SK-N-SH treated with all-trans-retinoic acid at 6 μM for 48 hours (cell line): ENCODE measurements around the gene SERPINA1.

ENCODE experiments used
- BACH2 ChIP-seq: fragments of 250-450 bp; sonication (Bioruptor Pico); IDR thresholded peaks from 2 replicates; pipeline ENCODE4 v1.9.0; 2021; ENCODE audit warnings: mild to moderate bottlenecking, borderline replicate concordance
- GLIS3 ChIP-seq: fragments of 250-450 bp; sonication (Bioruptor Pico); IDR thresholded peaks from 2 replicates; pipeline ENCODE4 v1.5.0; 2020; ENCODE audit warnings: mild to moderate bottlenecking, moderate library complexity
- RARB ChIP-seq: fragments of 250-450 bp; sonication (Bioruptor Pico); IDR thresholded peaks from 2 replicates; pipeline ENCODE4 v1.8.0; 2021; ENCODE audit warnings: mild to moderate bottlenecking, moderate library complexity
- SNAI2 ChIP-seq: fragments of 250-450 bp; sonication (Bioruptor Pico); IDR thresholded peaks from 2 replicates; pipeline ENCODE4 v1.5.0; 2020; ENCODE audit warnings: mild to moderate bottlenecking, moderate library complexity
- TCF4 ChIP-seq: fragments of 250-450 bp; sonication (Bioruptor Pico); IDR thresholded peaks from 2 replicates; pipeline ENCODE4 v1.8.0; 2021; ENCODE audit warnings: mild to moderate bottlenecking, moderate library complexity, borderline replicate concordance
- ZC3H10 ChIP-seq: fragments of 250-450 bp; sonication (Bioruptor Pico); IDR thresholded peaks from 2 replicates; pipeline ENCODE4 v1.5.1; 2021; ENCODE audit warnings: mild to moderate bottlenecking, moderate library complexity
- ZFP3 ChIP-seq: fragments of 250-450 bp; sonication (Bioruptor Pico); IDR thresholded peaks from 2 replicates; pipeline ENCODE4 v1.5.0; 2020; ENCODE audit warnings: mild to moderate bottlenecking, moderate library complexity
- ZFP30 ChIP-seq: fragments of 450-650 bp; formaldehyde crosslinking; IDR thresholded peaks from 2 replicates; pipeline ENCODE4 v1.5.0; 2022; ENCODE audit warnings: mild to moderate bottlenecking, moderate library complexity
- TF ChIP-seq, protein P1 (sequence below): fragments of 250-450 bp; sonication (Bioruptor Pico); IDR thresholded peaks from 2 replicates; pipeline ENCODE4 v1.8.0; 2020; ENCODE audit warnings: mild to moderate bottlenecking, moderate library complexity, borderline replicate concordance
- TF ChIP-seq, protein P2 (sequence below): fragments of 250-450 bp; sonication (Bioruptor Pico); IDR thresholded peaks from 2 replicates; pipeline ENCODE4 v1.5.1; 2021; ENCODE audit warnings: mild to moderate bottlenecking, moderate library complexity
- TF ChIP-seq, protein P3 (sequence below): fragments of 250-450 bp; sonication (Bioruptor Pico); IDR thresholded peaks from 2 replicates; pipeline ENCODE4 v1.5.1; 2020; ENCODE audit warnings: low read depth, mild to moderate bottlenecking, moderate library complexity
- TF ChIP-seq, protein P4 (sequence below): fragments of 250-450 bp; sonication (Bioruptor Pico); IDR thresholded peaks from 2 replicates; pipeline ENCODE4 v1.5.0; 2020; ENCODE audit warnings: mild to moderate bottlenecking, moderate library complexity

DNA sequence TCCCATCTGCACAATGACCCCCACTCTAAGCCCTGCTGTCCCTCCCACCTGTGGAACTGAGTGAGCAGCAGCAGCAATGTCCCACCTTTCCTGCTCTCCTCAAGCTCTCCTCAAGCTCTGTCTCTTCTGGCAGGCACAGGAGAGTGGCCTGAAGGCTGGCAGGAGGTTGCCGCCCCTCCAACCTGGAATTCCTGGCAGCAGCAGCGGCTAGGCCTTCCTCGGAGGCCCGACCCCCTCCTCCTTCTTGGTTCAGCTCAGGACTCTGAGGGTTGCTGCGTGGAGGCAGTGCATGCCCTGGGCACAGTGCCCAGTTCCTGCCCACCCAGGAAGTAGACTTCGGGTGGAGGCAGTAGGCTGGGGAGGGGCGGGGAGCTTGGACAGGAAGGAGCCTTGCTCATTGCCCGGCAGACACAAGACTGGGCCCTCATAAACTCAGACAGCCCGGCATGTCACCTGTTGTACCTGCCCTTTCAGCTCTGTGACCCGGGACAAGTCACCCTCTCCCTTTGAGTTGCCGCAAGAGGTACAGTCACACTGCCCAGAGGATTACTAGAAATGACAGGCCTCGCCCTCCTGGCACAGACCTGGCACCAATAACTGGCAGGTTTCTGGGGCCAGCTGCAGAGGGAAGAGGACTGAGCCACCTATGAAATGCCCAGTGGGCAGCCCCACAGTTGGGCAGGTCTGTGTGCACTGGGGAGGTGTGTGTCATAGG, 2.1 kb upstream of the SERPINA1 start:
- TF ChIP-seq RARB (CRISPR knock-in tag) (no peak), BACH2 (CRISPR knock-in tag) (no peak), ZC3H10 (CRISPR knock-in tag) (no peak), GLIS3 (CRISPR knock-in tag) (no peak), ZFP30 (CRISPR knock-in tag) (no peak), TCF4 (CRISPR knock-in tag) (no peak), SNAI2 (no peak), ZFP3 (no peak)
- TF ChIP-seq, protein P1, sequence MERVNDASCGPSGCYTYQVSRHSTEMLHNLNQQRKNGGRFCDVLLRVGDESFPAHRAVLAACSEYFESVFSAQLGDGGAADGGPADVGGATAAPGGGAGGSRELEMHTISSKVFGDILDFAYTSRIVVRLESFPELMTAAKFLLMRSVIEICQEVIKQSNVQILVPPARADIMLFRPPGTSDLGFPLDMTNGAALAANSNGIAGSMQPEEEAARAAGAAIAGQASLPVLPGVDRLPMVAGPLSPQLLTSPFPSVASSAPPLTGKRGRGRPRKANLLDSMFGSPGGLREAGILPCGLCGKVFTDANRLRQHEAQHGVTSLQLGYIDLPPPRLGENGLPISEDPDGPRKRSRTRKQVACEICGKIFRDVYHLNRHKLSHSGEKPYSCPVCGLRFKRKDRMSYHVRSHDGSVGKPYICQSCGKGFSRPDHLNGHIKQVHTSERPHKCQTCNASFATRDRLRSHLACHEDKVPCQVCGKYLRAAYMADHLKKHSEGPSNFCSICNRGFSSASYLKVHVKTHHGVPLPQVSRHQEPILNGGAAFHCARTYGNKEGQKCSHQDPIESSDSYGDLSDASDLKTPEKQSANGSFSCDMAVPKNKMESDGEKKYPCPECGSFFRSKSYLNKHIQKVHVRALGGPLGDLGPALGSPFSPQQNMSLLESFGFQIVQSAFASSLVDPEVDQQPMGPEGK = no peak
- TF ChIP-seq, protein P2, sequence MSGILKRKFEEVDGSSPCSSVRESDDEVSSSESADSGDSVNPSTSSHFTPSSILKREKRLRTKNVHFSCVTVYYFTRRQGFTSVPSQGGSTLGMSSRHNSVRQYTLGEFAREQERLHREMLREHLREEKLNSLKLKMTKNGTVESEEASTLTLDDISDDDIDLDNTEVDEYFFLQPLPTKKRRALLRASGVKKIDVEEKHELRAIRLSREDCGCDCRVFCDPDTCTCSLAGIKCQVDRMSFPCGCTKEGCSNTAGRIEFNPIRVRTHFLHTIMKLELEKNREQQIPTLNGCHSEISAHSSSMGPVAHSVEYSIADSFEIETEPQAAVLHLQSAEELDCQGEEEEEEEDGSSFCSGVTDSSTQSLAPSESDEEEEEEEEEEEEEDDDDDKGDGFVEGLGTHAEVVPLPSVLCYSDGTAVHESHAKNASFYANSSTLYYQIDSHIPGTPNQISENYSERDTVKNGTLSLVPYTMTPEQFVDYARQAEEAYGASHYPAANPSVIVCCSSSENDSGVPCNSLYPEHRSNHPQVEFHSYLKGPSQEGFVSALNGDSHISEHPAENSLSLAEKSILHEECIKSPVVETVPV (CRISPR knock-in tag) = no peak
- TF ChIP-seq, protein P3, sequence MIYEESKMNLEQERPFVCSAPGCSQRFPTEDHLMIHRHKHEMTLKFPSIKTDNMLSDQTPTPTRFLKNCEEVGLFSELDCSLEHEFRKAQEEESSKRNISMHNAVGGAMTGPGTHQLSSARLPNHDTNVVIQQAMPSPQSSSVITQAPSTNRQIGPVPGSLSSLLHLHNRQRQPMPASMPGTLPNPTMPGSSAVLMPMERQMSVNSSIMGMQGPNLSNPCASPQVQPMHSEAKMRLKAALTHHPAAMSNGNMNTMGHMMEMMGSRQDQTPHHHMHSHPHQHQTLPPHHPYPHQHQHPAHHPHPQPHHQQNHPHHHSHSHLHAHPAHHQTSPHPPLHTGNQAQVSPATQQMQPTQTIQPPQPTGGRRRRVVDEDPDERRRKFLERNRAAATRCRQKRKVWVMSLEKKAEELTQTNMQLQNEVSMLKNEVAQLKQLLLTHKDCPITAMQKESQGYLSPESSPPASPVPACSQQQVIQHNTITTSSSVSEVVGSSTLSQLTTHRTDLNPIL (CRISPR knock-in tag) = no peak
- TF ChIP-seq, protein P4, sequence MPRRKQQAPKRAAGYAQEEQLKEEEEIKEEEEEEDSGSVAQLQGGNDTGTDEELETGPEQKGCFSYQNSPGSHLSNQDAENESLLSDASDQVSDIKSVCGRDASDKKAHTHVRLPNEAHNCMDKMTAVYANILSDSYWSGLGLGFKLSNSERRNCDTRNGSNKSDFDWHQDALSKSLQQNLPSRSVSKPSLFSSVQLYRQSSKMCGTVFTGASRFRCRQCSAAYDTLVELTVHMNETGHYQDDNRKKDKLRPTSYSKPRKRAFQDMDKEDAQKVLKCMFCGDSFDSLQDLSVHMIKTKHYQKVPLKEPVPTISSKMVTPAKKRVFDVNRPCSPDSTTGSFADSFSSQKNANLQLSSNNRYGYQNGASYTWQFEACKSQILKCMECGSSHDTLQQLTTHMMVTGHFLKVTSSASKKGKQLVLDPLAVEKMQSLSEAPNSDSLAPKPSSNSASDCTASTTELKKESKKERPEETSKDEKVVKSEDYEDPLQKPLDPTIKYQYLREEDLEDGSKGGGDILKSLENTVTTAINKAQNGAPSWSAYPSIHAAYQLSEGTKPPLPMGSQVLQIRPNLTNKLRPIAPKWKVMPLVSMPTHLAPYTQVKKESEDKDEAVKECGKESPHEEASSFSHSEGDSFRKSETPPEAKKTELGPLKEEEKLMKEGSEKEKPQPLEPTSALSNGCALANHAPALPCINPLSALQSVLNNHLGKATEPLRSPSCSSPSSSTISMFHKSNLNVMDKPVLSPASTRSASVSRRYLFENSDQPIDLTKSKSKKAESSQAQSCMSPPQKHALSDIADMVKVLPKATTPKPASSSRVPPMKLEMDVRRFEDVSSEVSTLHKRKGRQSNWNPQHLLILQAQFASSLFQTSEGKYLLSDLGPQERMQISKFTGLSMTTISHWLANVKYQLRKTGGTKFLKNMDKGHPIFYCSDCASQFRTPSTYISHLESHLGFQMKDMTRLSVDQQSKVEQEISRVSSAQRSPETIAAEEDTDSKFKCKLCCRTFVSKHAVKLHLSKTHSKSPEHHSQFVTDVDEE (CRISPR knock-in tag) = no peak
